HUES64 (cell line): ENCODE data around the gene GPC6.

Experiments used
- H3K27ac ChIP-seq: 2 replicates; pipeline ENCODE4 v1.7.0; 2013; ENCODE audit warnings: low read depth, low read length, inconsistent platforms
- H3K27me3 ChIP-seq: 2 replicates; pipeline ENCODE4 v1.6.1; 2013; ENCODE audit warnings: mild to moderate bottlenecking, low read length; ENCODE audit not compliant: insufficient read depth
- H3K36me3 ChIP-seq: 2 replicates; pipeline ENCODE4 v1.6.1; 2013; ENCODE audit warnings: mild to moderate bottlenecking, low read length; ENCODE audit not compliant: insufficient read depth
- H3K4me1 ChIP-seq: 2 replicates; pipeline ENCODE4 v1.6.1; 2013; ENCODE audit warnings: mild to moderate bottlenecking, low read length, moderate library complexity; ENCODE audit not compliant: insufficient read depth
- H3K4me3 ChIP-seq: 2 replicates; pipeline ENCODE4 v1.5.1; 2013; ENCODE audit warnings: mild to moderate bottlenecking, low read length, moderate library complexity
- H3K9ac ChIP-seq: 2 replicates; pipeline ENCODE4 v1.6.1; 2013; ENCODE audit warnings: mild to moderate bottlenecking, low read depth, low read length
- H3K9me3 ChIP-seq: 2 replicates; pipeline ENCODE4 v1.6.1; 2013; ENCODE audit warnings: low read depth, low read length; ENCODE audit not compliant: insufficient read depth
- WGBS: fragments of 150-250, 120-280 bp; methylation state at CpG from one replicate; pipeline ENCODE4 v1.1.7; 2013; ENCODE audit warnings: missing lambda C conversion rate; 5-methylcytosine and 5-hydroxymethylcytosine counted together

Gene GPC6

DNA sequence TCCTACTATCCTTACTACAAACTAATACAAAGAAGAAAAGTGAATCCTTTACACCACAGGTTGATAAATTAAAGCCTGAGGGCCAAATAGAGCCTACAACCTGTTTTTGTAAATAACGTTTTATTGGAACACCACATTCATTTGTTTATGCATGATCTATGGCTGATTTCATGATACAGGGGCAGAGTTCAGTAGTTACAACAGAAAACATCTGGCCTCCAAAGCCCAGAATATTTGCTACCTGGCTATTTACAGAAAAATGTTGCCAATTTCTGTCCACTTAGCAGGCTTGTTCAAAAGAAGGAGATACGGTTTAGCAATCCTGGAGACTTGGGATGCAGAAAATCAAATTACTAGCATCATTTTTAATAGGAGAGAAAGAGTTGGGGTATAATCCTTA lies 1228.8 kb downstream of the GPC6 start:
- H3K9me3 ChIP-seq, result no peaks in the 10 kb centered on the region
- no peaks in the 10 kb centered on the region for H3K36me3 ChIP-seq
- H3K4me3 ChIP-seq, result no peak overlapping the region
- WGBS, result 86% methylated on average over 2 of the region's 2 CpGs
- no peaks in the 10 kb centered on the region for H3K27me3 ChIP-seq
- no peak overlapping the region for H3K9ac ChIP-seq
- no peak overlapping the region for H3K27ac ChIP-seq
- no peaks in the 10 kb centered on the region for H3K4me1 ChIP-seq
